ENCODE data around the gene PLEKHG4B.

The PLEKHG4B gene

GRCh38 chr5:156411-157072 lies 64.6 kb downstream of the PLEKHG4B start:
- TF ChIP-seq CTCF (IDR thresholded peaks at IDR 0.05) = no peak
- no peak overlapping the region for H3K4me3 ChIP-seq (ENCODE audit: low read depth, low read length)

GRCh38 chr5:157126-157715 lies 65.3 kb downstream of the PLEKHG4B start:
- Histone ChIP-seq H3K4me3 (ENCODE audit: low read depth, low read length) (no peak overlapping the region), H3K9ac (no peak overlapping the region), H3K36me3 (ENCODE audit: control insufficient read depth, insufficient read depth, low read length) (no peaks in the 10 kb centered on the region), H2AFZ (no peak overlapping the region), H3K79me2 (no peaks in the 10 kb centered on the region), H3K27me3 (ENCODE audit: control insufficient read depth, insufficient read depth, low read length) (no peaks in the 10 kb centered on the region), H3K9me3 (ENCODE audit: control insufficient read depth, low read length) (no peaks in the 10 kb centered on the region), H3K4me1 (no peaks in the 10 kb centered on the region), H3K4me2 (ENCODE audit: low read length) (no peak overlapping the region), H3K27ac (no peak overlapping the region)
- TF ChIP-seq CTCF (IDR thresholded peaks at IDR 0.05) = no peak

More at GRCh38 chr5:156411-157072, 64.6 kb downstream of the PLEKHG4B start:
- Histone ChIP-seq H3K9ac (no peak overlapping the region), H2AFZ (no peak overlapping the region), H3K27me3 (ENCODE audit: control insufficient read depth, insufficient read depth, low read length) (no peaks in the 10 kb centered on the region), H3K4me2 (ENCODE audit: low read length) (no peak overlapping the region), H3K36me3 (ENCODE audit: control insufficient read depth, insufficient read depth, low read length) (no peaks in the 10 kb centered on the region), H3K79me2 (no peaks in the 10 kb centered on the region), H3K9me3 (ENCODE audit: control insufficient read depth, low read length) (no peaks in the 10 kb centered on the region), H3K4me1 (no peaks in the 10 kb centered on the region), H3K27ac (no peak overlapping the region)

GRCh38 chr5:157801-158200 lies 65.8 kb downstream of the PLEKHG4B start:
- no peaks in the 10 kb centered on the region for H3K79me2 ChIP-seq
- no peak overlapping the region for H3K9ac ChIP-seq
- H3K27ac ChIP-seq = no peak overlapping the region
- no peak for TF ChIP-seq CTCF (IDR thresholded peaks at IDR 0.05)
- no peaks in the 10 kb centered on the region for H3K36me3 ChIP-seq (ENCODE audit: control insufficient read depth, insufficient read depth, low read length)
- H3K4me3 ChIP-seq (ENCODE audit: low read depth, low read length) = no peak overlapping the region
- no peaks in the 10 kb centered on the region for H3K9me3 ChIP-seq (ENCODE audit: control insufficient read depth, low read length)
- H3K27me3 ChIP-seq (ENCODE audit: control insufficient read depth, insufficient read depth, low read length) = no peaks in the 10 kb centered on the region
- H3K4me1 ChIP-seq = no peaks in the 10 kb centered on the region
- no peak overlapping the region for H3K4me2 ChIP-seq (ENCODE audit: low read length)
- H2AFZ ChIP-seq = no peak overlapping the region

- Histone ChIP-seq H3K27me3 (ENCODE audit: control insufficient read depth, insufficient read depth, low read length) (no peaks in the 10 kb centered on the region), H3K27ac (no peak overlapping the region), H3K4me1 (no peaks in the 10 kb centered on the region), H3K79me2 (no peaks in the 10 kb centered on the region), H3K9ac (no peak overlapping the region), H3K36me3 (ENCODE audit: control insufficient read depth, insufficient read depth, low read length) (no peaks in the 10 kb centered on the region), H2AFZ (no peak overlapping the region), H3K4me3 (ENCODE audit: low read depth, low read length) (no peak overlapping the region), H3K9me3 (ENCODE audit: control insufficient read depth, low read length) (no peaks in the 10 kb centered on the region), H3K4me2 (ENCODE audit: low read length) (no peak overlapping the region)
- no peak for TF ChIP-seq CTCF (IDR thresholded peaks at IDR 0.05)
Observed at GRCh38 chr5:158807-159447, 67.0 kb downstream of the PLEKHG4B start.
